Caco-2 (cell line): ENCODE measurements around the gene ZNF839. TPM values are rescaled to one million over a fixed set of nuclear protein-coding genes. Genes with fewer than 3 reads are reported as not detected.

Source experiments
- Bru-seq: library from RNA; stranded (reverse); fragments of 400-500 nt; gene quantifications from one replicate; lab custom pipeline; 2021; lab: Mats Ljungman, UMichigan
- BruChase-seq, 2 experiments: library from RNA; stranded (reverse); fragments of 400-500 nt; gene quantifications; one replicate each; lab custom pipeline; 2021; lab: Mats Ljungman, UMichigan
- BruUV-seq: library from RNA; stranded (reverse); fragments of 400-500 nt; replicated peaks from 2 replicates; lab custom pipeline; 2021; lab: Mats Ljungman, UMichigan
- CTCF ChIA-PET: fragments of 300-600 bp; sonication (Branson Sonifier 250); formaldehyde crosslinking; loops from one replicate; lab custom pipeline; 2022; ENCODE audit warnings: antibody characterized with exemption; lab: Charles Lee
- POLR2A ChIA-PET: fragments of 300-600 bp; sonication (Branson Sonifier 250); formaldehyde crosslinking; loops from one replicate; lab custom pipeline; 2022; ENCODE audit warnings: antibody characterized with exemption; lab: Charles Lee
- DNase-seq, 2 experiments: peaks; one replicate each; pipeline versions ENCODE4 v3.0.0 to v3.0.0-alpha.2; 2020 to 2022
- H3K27me3 ChIP-seq: replicated peaks from 2 replicates; pipeline ENCODE4 v1.6.0; 2011; ENCODE audit warnings: low read length; ENCODE audit not compliant: control insufficient read depth, insufficient read depth
- H3K36me3 ChIP-seq: 2 replicates; pipeline ENCODE4 v1.5.1; 2011; ENCODE audit warnings: low read length; ENCODE audit not compliant: control insufficient read depth, insufficient read depth
- H3K4me1 ChIP-seq: fragments of 250-450 bp; sonication (Bioruptor Pico); 2 replicates; pipeline ENCODE4 v1.5.1; 2020; ENCODE audit warnings: mild to moderate bottlenecking
- H3K4me3 ChIP-seq: 2 replicates; pipeline ENCODE4 v1.5.1; 2011; ENCODE audit warnings: low read depth, mild to moderate bottlenecking, control low read depth, low read length
- H3K9me3 ChIP-seq: fragments of 250-450 bp; sonication (Bioruptor Pico); 2 replicates; pipeline ENCODE4 v1.5.1; 2020; ENCODE audit warnings: mild to moderate bottlenecking, moderate library complexity
- H3K27ac Mint-ChIP-seq: one replicate; pipeline ENCODE4 v1.8.0; 2022; ENCODE audit warnings: mixed read lengths; ENCODE audit not compliant: unreplicated experiment
- H3K27me3 Mint-ChIP-seq: one replicate; pipeline ENCODE4 v1.8.0; 2022; ENCODE audit warnings: mixed read lengths; ENCODE audit not compliant: insufficient read depth, unreplicated experiment
- H3K36me3 Mint-ChIP-seq: one replicate; pipeline ENCODE4 v1.8.0; 2022; ENCODE audit warnings: mild to moderate bottlenecking, mixed read lengths; ENCODE audit not compliant: insufficient read depth, unreplicated experiment
- H3K4me1 Mint-ChIP-seq: one replicate; pipeline ENCODE4 v1.8.0; 2022; ENCODE audit warnings: low read depth, mixed read lengths; ENCODE audit not compliant: unreplicated experiment
- H3K4me3 Mint-ChIP-seq: one replicate; pipeline ENCODE4 v1.8.0; 2022; ENCODE audit warnings: mild to moderate bottlenecking, moderate library complexity, mixed read lengths; ENCODE audit not compliant: unreplicated experiment
- H3K9me3 Mint-ChIP-seq: one replicate; pipeline ENCODE4 v1.8.0; 2022; ENCODE audit warnings: mixed read lengths; ENCODE audit not compliant: unreplicated experiment
- intact Hi-C: fragments of 100-400 bp; cut with micrococcal nuclease; formaldehyde crosslinking; loops from one replicate; pipeline ENCODE4 v1.10.0; 2022; ENCODE audit not compliant: unreplicated experiment
- long read RNA-seq: library from polyadenylated mRNA; stranded (forward); transcript quantifications from one replicate; pipeline ENCODE4 v2.0.0, GENCODE V29; 2022
- total RNA-seq: library from RNA; stranded (reverse); gene quantifications from 2 replicates; pipeline ENCODE4 v1.2.3, GENCODE V29; 2022
- TF ChIP-seq, protein P1 (sequence below), 2 experiments: fragments of 200-600 bp in 1 of 2; IDR thresholded peaks; 1 replicate in 1 of 2; 2 replicates in 1 of 2; pipeline versions ENCODE4 v1.5.1 to v1.8.0; 2011 to 2022; ENCODE audit warnings: antibody characterized with exemption in 1 of 2, control low read depth in 1 of 2, inconsistent platforms in 1 of 2, low read depth in 1 of 2, low read length in 1 of 2, mild to moderate bottlenecking in 1 of 2, moderate library complexity in 1 of 2; ENCODE audit not compliant: insufficient read depth in 1 of 2, severe bottlenecking in 1 of 2, unreplicated experiment in 1 of 2

Gene ZNF839
- total RNA-seq (9.8 and 11.9 TPM in 2 replicates), Bru-seq, nascent RNA (percentile 62 among the genes with signal in this experiment), BruChase-seq, experiment 1, labeled RNA remaining after a 2-hour chase (percentile 62 among the genes with signal in this experiment), BruChase-seq, experiment 2, labeled RNA remaining after a 6-hour chase (percentile 55 among the genes with signal in this experiment)
- long read RNA-seq, partial matches to known transcripts, result 0 of 5 reads
- long read RNA-seq, other reads (novel, unspliced or antisense), result 3 of 5 reads

DNA sequence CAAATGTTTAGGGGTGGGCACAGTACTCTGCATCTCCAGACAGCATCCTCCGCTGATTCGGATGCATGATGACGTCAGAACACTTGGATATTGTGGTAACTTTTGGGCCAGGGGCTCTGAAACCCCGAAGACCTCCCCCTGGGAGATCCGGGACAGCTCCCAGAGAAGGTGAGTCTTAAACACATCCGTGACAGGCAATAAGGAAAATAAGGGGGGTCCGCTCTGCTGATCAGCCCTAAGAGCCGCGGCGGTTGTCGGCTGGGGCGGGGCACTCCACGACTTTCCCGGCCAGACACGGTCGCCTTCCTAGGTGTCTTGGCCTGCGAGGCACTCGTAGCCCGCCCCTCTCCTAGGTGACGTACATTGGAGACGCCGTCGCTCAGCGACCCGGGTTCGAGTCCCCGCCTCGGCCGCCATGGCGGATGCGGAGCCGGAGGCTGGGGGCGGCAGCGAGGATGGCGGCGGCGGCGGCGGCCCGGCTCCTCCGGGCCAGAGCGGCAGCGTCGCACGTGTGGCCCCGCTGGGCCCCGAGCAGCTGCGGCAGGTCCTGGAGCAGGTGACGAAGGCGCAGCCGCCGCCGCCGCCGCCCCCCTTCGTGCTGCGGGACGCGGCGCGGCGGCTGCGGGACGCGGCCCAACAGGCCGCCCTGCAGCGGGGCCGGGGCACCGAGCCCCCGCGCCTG is at the start of gene ZNF839:
Gene ZNF839, plus strand, starts transcription at position 396 of the 682 bp plus-strand sequence. Its CDS starts 20 bp downstream, at position 416.
- H3K27me3 Mint-ChIP-seq, result no peaks in the 10 kb centered on the region
- no TSS peak for BruUV-seq
- peak; percentile 89 to 93 for DNase-seq

GRCh38 chr14:102272392-102272791 is 47.2 kb upstream of the ZNF839 start:
- H3K9me3 ChIP-seq, result no peaks in the 10 kb centered on the region
- Mint-ChIP-seq H3K4me3 (no peak overlapping the region), H3K9me3 (no peaks in the 10 kb centered on the region), H3K4me1 (no peaks in the 10 kb centered on the region), H3K27ac (no peak overlapping the region), H3K36me3 (no peaks in the 10 kb centered on the region), H3K27me3 (no peaks in the 10 kb centered on the region)
- no TSS peak for BruUV-seq
- H3K27me3 ChIP-seq, result no peaks in the 10 kb centered on the region
- ChIA-PET POLR2A (interaction anchor here (0.5 kb wide), 1 partner anchor 44 kb away, joined by 5 read pairs; no protein-coding TSS in a partner anchor), CTCF (no interaction called here)
- no peak overlapping the region for H3K4me3 ChIP-seq
- TF ChIP-seq, protein P1, sequence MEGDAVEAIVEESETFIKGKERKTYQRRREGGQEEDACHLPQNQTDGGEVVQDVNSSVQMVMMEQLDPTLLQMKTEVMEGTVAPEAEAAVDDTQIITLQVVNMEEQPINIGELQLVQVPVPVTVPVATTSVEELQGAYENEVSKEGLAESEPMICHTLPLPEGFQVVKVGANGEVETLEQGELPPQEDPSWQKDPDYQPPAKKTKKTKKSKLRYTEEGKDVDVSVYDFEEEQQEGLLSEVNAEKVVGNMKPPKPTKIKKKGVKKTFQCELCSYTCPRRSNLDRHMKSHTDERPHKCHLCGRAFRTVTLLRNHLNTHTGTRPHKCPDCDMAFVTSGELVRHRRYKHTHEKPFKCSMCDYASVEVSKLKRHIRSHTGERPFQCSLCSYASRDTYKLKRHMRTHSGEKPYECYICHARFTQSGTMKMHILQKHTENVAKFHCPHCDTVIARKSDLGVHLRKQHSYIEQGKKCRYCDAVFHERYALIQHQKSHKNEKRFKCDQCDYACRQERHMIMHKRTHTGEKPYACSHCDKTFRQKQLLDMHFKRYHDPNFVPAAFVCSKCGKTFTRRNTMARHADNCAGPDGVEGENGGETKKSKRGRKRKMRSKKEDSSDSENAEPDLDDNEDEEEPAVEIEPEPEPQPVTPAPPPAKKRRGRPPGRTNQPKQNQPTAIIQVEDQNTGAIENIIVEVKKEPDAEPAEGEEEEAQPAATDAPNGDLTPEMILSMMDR (IDR thresholded peaks at IDR 0.05; ENCODE audit: insufficient read depth in 1 of 2, low read depth in 1 of 2, low read length in 1 of 2, severe bottlenecking in 1 of 2, unreplicated experiment in 1 of 2), result no peak
- no peaks in the 10 kb centered on the region for H3K36me3 ChIP-seq
- no peaks in the 10 kb centered on the region for H3K4me1 ChIP-seq
- no peak for DNase-seq
- intact Hi-C loops, result no loop called here

More for the DNA sequence above, at the start of gene ZNF839:
- no peaks in the 10 kb centered on the region for H3K36me3 ChIP-seq
- H3K9me3 Mint-ChIP-seq, result no peaks in the 10 kb centered on the region
- H3K4me1 ChIP-seq, result peaks cover 37% of the 10 kb centered on the region
- TF ChIP-seq, protein P1 (IDR thresholded peaks at IDR 0.05; ENCODE audit: insufficient read depth in 1 of 2, low read depth in 1 of 2, low read length in 1 of 2, severe bottlenecking in 1 of 2, unreplicated experiment in 1 of 2), result no peak
- peaks cover 29% of the 10 kb centered on the region for H3K4me1 Mint-ChIP-seq
- ChIA-PET CTCF (interaction anchor here (0.6 kb wide), 1 partner anchor 156 kb away, joined by 4 read pairs; no protein-coding TSS in a partner anchor), POLR2A (no interaction called here)
- peak within 1 kb of the TSS; percentile 89 for H3K4me3 Mint-ChIP-seq
- intact Hi-C loops, result loop anchor here (5.0 kb wide), 3 partner anchors 182 to 738 kb away; partner anchors contain the start of genes CDC42BPB, DYNC1H1 and WDR20
- H3K36me3 Mint-ChIP-seq, result peaks cover 38% of the 10 kb centered on the region
- H3K4me3 ChIP-seq, result peak within 1 kb of the TSS; percentile 72
- H3K27ac Mint-ChIP-seq, result peak within 1 kb of the TSS; percentile 93
- no peaks in the 10 kb centered on the region for H3K9me3 ChIP-seq
- no peaks in the 10 kb centered on the region for H3K27me3 ChIP-seq

DNA sequence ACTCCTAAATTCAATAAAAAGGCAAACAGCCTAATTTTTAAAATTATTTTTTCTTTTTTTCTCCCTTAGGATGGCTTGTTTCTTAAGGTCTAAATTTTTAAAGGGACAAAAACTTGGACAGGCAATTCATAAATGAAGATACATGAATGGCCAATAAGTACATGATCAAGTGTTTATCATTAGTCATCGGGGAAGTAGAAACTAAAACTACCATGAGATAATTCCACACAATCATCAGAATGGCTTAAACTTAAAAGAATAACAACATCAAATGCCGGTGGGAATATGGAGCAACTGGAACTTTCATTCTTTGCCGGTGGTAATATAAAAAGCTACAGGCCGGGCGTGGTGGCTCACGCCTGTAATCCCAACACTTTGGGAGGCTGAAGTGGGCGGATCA is 43.7 kb upstream of the ZNF839 start:
- intact Hi-C loops, result no loop called here
- peaks cover 16% of the 10 kb centered on the region for H3K4me1 ChIP-seq
- Mint-ChIP-seq H3K9me3 (no peaks in the 10 kb centered on the region), H3K36me3 (no peaks in the 10 kb centered on the region), H3K4me3 (no peak overlapping the region), H3K4me1 (no peaks in the 10 kb centered on the region), H3K27ac (no peak overlapping the region), H3K27me3 (no peaks in the 10 kb centered on the region)
- no peak for DNase-seq
- TF ChIP-seq, protein P1 (IDR thresholded peaks at IDR 0.05; ENCODE audit: insufficient read depth in 1 of 2, low read depth in 1 of 2, low read length in 1 of 2, severe bottlenecking in 1 of 2, unreplicated experiment in 1 of 2), result no peak
- BruUV-seq, result no TSS peak
- no peaks in the 10 kb centered on the region for H3K9me3 ChIP-seq
- ChIA-PET CTCF (no interaction called here), POLR2A (no interaction called here)
- no peaks in the 10 kb centered on the region for H3K36me3 ChIP-seq
- H3K4me3 ChIP-seq, result no peak overlapping the region
- H3K27me3 ChIP-seq, result no peaks in the 10 kb centered on the region
